GM19023 (cell line): ENCODE results near the gene ILK.

Experiments
- ATAC-seq: cut with Tn5 transposase; IDR thresholded peaks from one replicate; pipeline ENCODE4 v1.9.1; 2021; ENCODE audit warnings: mild to moderate bottlenecking, moderate library complexity; ENCODE audit not compliant: unreplicated experiment

ILK gene

DNA sequence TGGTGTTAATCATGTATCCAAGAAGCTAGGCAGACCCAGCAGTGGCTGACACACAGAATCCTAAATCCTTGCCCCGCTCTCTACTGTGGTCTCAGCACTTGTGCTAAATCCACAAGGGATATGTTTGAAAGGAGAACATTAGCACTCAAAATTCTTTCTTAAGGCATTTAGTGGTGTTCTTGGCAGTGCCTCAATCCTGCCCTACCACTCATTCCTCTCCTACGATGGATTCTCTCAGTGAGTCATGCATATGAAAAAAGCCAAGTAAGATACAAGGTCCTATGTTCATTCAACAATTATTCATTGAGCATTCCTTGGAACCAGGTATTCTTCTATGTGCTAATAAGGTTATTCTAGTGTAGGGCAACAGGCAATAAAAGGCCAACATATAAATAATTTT is 31.4 kb upstream of the ILK start:
- ATAC-seq = no peak

DNA sequence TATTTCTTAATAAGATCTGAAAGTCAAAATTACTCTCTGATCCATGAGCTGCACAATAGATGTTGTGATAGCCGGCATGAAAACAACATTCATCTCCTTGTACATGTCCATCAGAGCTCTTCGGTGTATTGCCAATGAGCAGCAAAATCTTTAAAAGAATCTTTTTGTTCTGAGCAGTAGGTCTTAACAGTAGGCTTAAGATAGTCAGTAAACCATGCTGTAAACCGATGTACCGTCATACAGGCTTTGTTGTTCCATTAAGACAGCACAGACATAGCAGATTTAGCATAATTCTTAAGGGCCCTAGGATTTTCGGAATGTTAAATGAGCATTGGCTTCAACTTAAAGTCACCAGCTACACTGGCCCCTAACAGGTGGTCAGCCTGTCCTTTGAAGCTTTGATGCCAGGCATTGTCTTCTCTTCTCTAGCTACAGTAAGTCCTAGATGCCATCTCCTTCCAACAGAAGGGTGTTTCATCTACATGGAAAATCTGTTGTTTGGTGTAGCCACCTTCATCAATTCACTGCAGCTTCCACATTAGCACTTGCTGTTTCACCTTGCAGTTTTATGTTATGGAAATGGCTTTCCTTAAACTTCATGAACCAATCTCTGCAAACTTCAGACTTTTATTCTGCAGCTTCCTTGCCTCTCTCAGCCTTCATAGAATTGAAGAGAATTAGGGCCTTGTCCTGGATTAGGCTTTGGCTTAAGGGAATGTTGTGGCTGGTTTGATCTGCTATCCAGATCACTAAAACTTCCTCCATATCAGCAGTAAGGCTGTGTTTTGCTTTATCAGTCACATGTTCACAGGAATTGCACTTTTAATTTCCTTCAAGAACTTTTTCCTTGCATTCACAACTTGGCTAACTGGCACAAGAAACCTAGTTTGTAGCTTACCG is 28.5 kb upstream of the ILK start:
- ATAC-seq = no peak

GRCh38 chr11:6576471-6577373 is 26.9 kb upstream of the ILK start:
- ATAC-seq = no peak

DNA sequence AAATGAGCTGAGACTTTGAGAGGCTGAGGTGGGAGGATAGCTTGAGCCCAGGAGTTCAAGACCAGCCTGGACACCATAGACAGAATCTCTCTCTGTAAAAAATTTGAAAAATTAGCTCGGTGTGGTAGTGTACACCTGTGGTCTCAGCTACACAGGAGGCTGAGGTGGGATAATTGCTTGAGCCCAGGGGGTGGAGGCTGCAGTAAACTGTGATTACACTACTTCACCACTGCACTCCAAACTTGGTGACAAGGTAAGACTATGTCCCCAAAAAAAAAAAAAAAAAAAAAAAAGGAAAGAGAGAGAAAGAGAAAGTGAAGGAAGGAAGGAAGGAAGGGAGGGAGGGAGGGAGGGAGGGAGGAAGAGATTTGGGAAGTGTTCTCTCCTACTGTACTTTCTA is 25.4 kb upstream of the ILK start:
- ATAC-seq = no peak

DNA sequence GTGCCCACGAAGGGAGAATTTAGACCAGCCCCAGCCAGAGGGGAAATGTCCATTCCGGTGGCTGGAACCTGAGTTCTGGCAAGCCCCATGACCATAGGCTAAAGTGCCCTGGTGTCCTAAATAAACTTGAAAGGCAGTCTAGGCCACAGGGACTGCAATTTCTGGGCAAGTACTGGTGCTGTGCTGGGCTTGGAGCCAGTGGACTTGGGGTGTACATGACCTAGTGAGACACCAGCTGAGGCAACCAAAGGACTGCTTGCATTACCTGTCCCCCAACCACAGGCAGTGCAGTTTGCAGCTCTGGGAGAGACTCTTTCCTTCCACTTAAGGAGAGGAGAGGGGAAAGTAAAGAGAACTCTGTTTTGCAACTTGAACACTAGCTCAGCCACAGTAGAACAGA is 23.9 kb upstream of the ILK start:
- no peak for ATAC-seq

DNA sequence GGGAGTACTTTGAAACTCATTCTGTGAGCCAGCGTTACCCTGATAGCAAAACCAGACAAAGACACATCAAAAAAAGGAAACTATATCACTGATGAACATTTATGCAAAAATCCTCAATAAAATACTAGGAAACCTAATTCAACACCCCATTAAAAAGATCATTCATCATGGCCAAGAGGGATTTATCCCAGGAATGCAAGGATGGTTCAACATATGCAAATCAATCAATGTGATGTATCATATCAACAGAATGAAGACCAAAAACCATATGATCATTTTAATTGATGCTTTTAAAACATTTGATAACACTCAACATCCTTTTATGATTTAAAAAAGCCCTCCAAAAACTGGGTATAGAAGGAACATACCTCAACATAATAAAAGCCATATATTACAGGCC is 20.0 kb upstream of the ILK start:
- ATAC-seq = no peak

DNA sequence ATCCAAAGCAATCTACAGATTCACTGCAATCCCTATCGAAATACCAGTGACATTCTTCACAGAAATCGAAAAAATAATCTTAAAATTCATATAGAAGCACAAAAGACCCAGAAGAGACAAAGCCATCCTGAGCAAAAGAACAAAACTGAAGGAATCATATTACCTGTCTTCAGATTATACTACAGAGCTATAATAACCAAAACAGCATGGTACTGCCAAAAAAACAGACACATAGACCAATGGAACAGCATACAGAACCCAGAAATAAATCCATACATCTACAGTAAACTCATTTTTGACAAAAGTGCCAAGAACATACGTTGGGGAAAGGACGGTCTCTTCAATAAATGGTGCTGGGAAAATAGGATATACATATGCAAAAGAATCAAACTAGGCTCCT is 19.0 kb upstream of the ILK start:
- no peak for ATAC-seq

DNA sequence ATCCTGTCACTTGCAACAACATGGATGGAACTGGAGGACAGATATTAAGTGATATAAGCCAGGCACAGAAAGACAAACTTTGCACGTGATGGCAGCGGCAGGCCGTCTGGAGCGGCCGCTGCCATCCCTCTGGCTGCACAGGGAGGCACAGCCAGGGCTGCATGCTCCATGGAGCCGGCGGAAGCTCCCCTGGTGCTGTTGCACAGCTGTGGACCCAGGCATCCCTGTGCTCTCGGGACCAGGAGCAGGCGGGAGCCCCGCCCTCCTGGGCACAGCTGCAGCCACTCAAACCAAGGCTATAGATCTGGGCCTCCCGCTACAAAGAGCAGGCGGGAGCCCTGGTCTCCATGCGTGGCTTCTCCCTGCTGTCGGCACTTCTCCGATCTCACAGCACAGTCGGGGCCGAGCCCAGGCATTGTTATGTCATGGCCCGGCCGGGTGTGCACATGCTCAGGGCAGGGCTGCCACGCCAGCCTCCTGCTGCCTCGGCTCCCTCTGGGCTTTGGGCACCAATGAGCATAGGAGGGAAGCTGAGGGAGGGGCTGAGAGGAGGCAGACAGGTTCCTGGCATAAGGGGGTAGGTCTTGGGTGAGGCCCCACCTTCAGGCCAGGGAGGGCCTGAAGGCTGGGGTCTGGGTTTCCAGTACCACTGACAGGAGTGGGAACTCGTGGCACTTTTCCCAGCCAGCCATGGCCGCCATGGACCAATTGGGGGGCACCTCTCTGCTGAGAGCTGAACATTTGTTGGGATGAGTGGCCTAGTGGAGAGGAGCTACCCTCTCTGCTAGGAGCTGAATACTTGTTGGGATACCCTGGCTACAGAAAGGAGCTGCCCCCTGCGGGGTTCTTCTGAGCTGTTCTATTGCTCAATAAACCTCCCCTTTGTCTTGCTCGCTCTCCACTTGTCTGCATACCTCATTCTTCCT is 16.9 kb upstream of the ILK start:
- no peak for ATAC-seq

GRCh38 chr11:6587360-6587953 is 16.1 kb upstream of the ILK start:
- ATAC-seq = no peak

DNA sequence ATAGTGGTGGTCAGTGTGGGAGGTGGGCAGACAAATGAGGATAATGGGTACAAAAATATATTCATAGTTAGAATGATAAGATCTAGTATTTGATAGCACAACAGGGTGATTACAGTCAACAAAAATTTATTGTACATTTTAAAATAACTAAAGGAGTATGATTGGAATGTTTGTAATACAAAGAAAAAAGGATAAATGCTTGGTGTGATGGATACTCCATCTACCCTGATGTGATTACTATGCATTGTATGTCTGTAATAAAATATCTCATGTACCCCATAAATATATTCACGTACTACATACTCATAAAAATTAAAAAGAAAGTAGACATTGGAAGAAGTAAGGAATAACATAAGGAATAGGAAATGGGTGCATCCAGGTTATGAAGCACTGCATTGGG is 15.6 kb upstream of the ILK start:
- ATAC-seq = no peak

DNA sequence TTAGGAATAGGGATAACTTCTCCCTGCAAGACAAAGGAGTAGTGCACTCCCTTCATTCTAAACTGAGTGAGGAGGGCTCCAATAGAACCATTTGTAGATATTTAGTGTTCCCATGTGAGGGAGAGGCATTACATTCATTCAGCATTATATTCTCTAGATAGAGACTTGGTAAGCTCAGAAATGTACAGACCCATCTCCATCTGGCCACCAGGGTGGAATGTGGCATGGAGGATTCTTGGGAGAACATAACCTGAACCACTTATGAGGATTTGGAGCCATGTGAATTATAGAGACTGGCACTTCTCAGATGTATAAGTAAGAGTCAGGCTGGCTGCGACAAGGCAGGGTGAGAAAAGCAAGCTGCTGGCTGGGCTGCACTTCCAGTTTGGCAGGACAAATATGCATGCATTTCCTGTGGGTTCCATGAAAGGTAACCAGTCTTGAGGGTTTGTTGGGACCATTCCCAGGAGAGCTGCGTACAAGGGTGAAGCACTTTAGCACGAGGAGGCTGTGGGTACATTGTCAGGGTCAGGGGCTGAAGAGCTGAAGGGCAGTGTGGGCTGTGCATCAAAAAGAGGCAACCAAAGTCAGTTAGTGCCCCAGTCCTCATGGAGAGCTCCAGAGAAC is 9.3 kb upstream of the ILK start:
- ATAC-seq = no peak

DNA sequence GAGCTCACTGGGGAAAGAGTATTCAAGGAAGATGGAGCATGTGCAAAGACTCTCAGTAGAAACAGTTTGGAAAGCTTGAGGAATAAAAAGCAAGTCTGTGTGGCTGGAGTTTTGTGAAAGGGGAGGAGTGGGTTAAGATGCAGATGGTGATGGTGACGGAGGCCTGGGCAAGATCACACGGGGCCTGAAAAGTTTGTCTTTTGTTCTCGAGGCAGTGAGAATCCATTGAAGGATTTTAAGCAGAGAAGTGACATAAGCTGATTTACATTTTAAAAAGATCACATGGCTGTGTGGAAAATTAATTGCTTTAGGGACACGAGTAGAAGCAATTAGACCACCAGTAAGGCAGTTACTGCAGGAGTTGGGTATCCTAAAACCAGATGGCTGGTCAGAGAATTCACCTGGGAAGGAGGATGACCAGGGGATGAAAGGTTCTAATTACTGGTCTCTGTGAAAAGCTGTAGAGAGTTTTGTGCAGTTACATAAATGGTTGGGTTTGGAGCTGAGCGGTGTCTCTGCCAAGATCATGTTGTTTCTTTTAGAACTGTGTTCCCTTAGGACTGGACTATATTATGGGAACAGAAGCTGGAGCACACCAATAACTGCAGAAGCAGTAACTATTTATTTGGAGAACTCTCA is 7.2 kb upstream of the ILK start:
- no peak for ATAC-seq

GRCh38 chr11:6598555-6598954 is 5.0 kb upstream of the ILK start:
- no peak for ATAC-seq

GRCh38 chr11:6599449-6599848 is 4.1 kb upstream of the ILK start:
- ATAC-seq = no peak

DNA sequence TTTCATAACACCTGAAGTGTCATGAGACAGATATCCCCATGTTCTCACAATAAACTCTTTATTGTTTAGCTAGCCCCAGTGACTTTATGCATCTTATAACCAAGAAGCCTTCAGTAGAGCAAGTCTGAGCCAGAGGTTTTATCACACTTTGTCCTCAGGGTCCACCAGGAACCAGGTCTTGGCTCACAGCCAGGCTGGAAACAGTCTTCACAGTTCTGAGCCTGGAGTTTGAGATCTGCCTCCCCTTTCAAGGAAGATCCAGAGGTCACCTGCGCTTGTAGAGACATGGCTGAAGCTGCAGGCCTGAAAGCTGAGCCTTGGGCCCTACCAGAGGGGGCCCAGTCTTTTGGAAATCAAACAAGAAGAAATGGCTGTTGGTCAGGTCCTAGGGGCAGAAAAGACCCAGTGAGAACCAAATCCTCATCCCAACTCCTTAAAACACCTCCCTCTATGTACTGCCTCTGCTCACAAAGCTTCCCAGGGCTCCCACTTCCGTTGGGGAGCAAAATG is 3.6 kb upstream of the ILK start:
- no peak for ATAC-seq

DNA sequence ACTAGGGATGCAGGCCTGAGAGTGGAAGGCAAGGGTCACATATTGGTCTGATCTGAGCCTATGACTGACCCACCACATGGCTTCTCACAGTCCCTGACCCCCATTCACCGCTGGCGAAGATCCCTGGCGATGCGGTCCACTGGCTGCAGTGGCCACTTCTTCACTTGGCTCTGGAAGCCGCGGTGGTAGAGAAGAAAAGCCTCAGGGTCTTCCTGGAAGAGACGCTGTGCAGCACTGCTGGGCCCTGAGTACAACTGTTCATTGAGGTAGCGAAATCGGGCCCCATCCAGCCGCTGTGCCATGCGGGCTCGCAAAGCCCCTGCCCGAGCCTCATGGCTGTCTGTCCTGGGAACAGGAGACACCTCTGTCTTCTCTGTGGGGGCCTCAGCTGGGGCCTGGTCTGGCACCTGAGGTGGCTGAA is 2.5 kb upstream of the ILK start:
- no peak for ATAC-seq

DNA sequence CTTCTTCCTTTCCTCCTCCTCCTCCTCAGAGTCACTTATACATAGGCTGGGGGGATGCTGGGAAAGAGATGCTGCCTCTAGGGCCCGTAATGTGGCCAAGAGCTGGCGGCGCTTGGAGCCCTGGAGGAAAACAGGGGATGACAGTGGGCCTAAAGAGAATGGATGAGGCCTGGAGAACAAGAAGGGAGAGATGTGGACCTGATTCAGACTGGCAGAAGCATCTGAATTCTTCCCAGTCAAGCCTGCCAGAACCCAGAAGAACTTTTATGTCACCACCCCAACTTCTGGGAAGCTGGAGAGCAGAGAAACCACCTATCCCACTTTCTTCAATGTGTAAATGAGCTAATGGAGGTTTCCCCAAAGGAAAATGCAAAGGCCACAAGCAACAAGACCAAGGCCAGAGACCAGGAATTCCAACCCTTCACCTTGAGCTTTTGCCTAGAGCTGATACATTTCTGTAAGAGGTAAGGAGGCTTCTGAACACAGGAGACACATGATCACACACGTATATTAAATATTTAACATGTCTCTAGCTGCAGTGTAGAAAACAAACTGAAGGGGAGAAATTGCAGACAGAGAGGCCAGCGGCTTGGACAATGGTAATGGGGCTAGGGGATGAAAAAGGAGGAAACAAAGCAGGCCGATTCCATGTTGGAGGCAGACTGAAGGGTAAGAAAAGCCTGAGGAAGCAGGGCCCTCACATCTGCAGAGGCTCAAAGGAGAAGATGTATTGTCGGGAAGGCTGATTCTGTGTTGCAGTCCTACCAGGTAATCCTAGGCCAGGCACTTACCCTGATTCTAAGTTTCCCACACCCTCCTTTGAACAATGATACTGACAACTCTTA is 1.3 kb upstream of the ILK start:
- no peak for ATAC-seq

GRCh38 chr11:6604081-6604626 is 580 bp downstream of the ILK start:
- peak; percentile 37 for ATAC-seq
